ENCODE data around the gene WNT8A. TPM values are rescaled to one million over a fixed set of nuclear protein-coding genes. Genes with fewer than 3 reads are reported as not detected.
"Not testable (repeated sequence)": the region's sequence is repeated elsewhere in the genome, so short reads cannot be mapped to it uniquely, and the experiment has no call there.

Gene WNT8A, protein sequence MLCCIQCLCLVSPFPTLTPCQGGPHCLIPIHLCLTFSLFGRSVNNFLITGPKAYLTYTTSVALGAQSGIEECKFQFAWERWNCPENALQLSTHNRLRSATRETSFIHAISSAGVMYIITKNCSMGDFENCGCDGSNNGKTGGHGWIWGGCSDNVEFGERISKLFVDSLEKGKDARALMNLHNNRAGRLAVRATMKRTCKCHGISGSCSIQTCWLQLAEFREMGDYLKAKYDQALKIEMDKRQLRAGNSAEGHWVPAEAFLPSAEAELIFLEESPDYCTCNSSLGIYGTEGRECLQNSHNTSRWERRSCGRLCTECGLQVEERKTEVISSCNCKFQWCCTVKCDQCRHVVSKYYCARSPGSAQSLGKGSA
- under 1 TPM in 3 of 4 donors, not detected in 1; 0.14 to 0.29 (median 0.19) TPM for polyA plus RNA-seq (ENCODE audit: insufficient read length in 4 of 4)

DNA sequence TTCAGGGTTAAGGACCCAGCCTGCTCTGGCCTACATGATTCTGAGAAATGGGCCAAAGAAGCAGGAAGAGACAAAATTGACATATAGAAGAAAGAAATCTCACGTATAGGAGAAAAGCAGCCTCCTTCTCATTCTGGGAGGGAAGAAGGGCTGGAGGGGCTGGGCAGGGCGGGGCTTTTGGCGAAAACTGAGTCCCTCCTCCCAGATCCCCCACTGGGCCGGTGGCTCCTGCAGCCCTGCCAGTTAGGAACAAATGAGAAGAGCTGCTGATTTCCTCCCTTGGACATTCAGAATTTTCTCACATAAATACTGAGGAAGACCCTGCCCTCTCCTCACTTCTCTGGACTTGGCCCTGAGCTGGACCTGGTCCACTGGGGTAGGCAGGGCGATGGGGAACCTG lies at the start of gene WNT8A:
TSS of gene WNT8A (plus strand) at position 332 of the 400 bp plus-strand sequence. CDS start 95 bp downstream, outside the sequence.
- no peak for DNase-seq (ENCODE audit: low read depth in 4 of 4, low spot score in 3 of 4)

DNA sequence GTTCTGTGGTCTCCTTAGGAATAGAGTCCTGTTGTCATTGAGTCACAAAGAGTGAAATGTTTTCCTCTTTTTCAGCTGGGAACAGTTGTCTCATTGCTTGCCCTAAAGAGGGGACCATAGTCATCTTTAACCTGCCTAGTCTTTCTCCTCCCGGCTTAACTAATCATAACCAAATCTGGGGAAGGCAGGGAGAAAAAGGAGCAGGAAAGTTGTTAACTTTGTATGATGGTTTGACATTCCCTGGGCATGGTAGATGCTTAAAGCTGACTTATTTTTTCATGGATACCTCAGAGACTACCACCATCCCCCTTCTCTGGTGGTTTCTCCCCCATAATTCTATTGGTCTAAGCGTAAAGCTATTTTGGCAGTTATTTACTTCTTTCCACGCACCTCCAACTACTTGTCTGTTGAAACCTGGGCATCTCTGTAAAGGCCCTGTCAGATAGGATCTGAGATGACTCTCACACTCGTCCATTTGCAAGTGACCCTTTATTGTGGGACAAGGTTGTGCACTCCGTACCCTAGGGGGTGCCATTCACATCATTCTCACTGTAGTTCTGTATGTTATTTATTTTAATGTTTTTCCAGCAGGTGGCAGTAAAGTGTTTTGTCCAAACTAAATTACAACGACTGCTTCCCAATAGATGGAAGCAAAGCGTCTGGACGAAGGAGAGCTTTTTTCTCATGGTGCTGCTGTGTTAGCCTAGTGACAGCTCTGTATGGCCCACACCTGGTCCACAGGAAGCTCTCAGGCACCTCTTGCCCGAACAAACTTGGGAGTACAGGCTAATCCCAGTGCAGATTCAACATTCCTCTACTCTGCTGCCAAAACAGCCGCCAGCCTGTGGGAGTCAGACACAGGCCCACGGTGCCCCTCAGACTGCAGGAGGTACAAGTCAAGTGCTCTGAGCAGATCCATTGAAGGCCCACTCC lies 48.0 kb upstream of the WNT8A start:
- DNase-seq (ENCODE audit: low read depth in 4 of 4, low spot score in 3 of 4), result peak; percentile 61 to 71 (median 70)

DNA sequence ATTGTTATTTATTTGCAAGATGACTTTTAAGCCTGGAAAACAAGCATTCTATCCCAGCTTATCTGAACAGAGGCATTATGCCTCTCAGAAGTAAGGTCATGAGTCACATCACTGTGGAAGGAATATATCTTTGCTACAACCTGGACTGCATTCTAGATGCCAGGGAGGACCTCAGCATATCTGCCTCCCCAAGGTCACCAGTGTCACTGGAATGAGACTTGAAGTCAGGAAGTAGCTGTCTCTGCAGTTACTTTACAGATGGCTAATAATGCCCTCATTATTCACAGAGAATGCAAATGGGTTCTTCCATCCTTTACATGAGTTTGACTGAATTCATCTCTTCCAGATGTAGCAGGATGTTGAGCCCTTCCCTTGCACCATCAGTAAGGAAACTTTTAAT lies 46.6 kb upstream of the WNT8A start:
- DNase-seq (ENCODE audit: low read depth in 4 of 4, low spot score in 3 of 4), result no peak

DNA sequence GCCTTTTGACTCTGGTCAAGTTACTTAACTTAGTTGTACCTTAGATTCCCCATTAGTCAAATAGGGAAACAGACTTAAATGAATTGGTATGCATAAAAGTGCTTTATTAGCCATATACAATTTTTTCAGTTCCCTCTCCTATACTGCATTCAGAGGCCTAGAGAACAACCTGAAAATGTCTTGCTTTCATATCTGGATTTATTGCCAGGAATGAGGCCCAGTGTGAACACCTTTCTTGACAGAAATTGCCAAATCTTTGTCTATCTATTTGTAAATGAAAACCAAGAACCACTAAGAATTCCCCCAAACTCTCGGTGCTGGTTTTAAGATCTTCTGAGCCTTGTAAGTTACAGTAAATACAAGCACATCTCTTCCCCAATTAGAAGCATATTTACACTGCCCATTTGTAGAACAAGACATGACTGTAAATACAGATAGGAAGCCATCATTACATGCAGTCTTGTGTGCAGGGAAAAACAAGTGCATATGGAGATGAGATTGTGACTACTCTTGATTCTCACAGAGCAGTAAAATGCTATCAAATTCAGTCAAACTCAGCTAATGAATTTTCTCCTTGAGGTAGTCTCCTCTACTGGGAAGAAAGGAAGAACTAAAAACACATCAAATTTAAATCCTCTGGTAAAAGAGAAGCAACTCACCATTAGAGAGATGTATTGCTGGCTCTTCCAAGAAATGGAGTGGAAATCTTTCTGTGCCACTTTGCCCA lies 45.8 kb upstream of the WNT8A start:
- no peak for DNase-seq (ENCODE audit: low read depth in 4 of 4, low spot score in 3 of 4)

DNA sequence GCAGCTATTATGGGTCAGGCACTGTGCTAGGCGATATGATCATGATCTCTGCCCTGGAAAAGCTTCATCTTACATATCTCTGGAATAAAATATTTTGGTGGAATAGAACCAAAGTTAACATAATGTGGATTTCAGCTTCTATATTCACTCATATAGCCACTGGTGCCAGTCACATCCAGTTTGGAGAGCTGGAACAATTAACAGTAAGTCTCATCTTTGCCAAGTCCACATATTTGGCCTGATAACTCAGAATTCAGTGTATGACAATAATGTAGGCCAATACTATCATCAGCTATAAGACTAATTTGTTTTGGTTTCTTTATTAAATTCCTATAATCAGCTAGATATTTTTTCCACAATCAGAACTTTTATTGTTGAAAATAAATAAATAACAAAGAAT lies 45.0 kb upstream of the WNT8A start:
- no peak for DNase-seq (ENCODE audit: low read depth in 4 of 4, low spot score in 3 of 4)

DNA sequence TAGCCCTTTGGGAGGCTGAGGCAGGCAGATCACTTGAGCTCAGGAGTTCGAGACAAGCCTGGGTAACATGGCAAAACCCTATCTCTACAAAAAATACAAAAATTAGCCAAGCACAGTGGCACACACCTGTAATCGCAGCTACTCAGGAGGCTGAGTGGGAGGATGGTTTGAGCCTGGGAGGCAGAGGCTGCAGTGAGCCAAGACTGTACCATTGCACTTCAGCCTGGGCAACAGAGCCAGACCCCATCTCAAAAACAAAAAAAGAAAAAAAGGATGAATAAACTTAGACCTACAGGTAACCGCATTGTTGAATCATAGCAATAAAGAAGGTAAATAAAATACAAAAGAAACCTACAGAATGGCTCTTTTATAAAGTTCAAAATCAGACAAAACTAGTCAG lies 38.5 kb upstream of the WNT8A start:
- DNase-seq (ENCODE audit: low read depth in 4 of 4, low spot score in 3 of 4), result not testable (repeated sequence)

DNA sequence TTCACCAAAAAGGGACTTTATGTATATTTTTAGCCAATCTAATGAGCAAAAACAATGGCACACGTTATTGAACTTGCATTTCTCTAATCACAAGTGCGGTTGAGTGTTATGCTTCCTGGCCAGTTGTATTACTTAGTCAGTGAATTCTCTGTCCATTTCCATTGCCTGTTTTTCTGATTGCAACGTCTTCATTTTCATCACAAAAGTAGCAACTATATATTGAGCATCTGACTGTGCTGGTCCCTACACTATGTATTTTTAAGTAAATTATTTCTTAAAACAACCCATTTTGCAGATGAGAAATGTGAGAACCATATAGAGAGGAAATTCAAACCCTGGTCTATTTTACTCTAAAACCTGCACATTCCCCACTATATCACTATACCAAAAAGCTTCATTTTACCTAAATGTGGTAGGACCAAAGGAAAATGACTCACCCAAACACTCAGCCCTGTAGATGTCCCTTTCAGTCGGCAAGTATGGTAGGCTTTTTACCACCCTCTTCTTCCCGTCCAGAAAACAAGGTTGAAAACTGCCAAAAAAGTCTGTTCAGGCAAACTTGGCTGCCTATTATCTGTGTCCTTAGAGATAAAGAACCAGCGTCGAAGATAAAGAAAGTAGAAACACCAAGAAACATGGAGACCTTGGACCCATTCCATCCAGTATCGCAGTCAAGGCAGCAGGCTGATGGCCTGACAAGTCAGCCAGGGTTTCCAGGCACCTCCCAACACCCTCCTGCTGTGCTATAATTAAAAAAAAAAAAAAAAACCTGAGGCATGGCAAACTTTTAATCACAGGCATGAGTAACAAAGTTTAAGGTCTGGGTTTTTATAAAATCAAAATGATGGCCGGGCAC lies 32.2 kb upstream of the WNT8A start:
- DNase-seq (ENCODE audit: low read depth in 4 of 4, low spot score in 3 of 4), result no peak

DNA sequence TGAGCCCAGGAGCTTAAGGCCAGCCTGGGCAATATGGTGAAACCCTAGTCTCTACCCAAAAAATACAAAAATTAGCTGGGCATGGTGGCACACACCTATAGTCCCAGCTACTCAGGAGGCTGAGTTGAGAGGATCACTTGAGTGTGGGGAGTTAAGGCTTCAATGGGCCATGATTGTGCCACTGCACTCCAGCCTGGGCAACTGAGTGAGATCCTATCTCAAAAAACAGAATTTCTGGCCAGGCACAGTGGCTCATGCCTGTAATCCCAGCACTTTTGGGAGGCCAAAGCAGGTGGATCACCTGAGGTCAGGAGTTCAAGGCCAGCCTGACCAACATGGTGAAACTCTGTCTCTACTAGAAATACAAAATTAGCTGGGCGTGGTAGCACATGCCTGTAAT lies 31.1 kb upstream of the WNT8A start:
- DNase-seq (ENCODE audit: low read depth in 4 of 4, low spot score in 3 of 4), result not testable (repeated sequence)

DNA sequence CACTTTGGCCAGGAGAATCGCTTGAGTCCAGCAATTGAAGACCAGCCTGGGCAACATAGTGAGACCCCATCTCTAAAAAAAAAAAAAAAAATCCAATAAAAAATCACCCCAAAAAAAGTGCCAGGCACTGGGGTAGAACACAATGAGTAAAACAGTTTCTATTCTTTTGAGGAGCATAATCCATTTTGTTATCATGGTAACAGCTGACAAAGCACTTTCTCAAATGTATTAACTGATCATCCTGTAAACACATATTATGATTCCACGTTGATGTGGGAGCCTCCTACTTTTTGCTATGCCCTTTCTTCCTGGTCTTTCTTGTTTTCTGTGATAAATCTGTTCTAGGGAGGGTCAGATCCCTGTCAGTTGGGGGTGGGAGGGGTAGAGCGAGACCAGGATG lies 30.3 kb upstream of the WNT8A start:
- no peak for DNase-seq (ENCODE audit: low read depth in 4 of 4, low spot score in 3 of 4)

DNA sequence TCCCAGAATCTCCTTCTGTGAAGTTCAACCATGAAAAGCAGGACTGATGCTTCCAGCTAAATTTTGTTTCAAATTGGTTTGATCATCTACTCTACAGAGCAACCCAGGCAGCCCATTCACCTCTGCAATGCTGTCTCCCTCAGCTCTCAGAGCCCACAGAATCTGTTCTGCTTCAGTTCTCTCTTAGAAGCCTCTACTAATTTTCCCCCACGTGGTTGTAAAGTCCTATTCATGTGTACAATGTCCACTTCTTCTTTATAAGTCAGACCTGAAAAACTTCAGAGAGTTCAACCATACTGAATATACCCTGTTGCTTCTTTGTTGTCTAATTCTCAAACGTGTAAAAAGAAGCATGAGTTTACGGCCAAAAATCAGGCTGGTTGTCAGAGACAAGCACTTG lies 29.6 kb upstream of the WNT8A start:
- DNase-seq (ENCODE audit: low read depth in 4 of 4, low spot score in 3 of 4), result no peak

DNA sequence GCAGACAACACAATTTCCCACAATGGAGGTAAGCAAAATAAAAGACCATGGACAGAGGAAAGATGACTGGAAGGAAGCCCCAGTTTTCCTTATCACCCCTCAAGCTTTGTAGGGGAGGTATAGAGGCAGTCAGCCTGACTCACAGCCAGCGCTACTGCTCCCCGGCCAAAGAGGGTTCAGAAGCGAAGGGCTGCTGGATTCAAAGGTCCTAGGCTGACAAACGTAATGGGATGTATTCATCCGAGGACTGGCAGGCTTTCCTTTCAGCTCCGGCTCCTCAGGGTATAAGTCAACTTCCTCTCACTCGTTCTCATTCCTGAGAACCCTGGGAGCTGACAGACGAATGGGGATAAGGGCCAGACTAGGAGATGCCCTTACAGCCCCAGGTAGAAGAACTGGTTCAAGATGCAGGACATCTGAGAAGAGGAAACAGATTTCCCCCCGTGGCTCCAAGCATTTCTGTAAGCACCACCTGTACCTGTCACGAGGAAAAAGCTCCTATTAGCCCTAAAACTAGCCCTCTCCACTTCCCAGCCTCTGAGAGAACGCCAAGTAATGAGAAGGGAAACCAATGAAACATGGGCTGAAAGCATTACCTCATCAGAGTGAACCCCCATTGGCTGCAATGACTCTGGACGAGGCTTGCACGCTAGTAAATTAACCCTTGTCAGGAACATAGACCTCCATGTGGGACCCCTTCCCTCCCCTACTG lies 28.8 kb upstream of the WNT8A start:
- no peak for DNase-seq (ENCODE audit: low read depth in 4 of 4, low spot score in 3 of 4)

DNA sequence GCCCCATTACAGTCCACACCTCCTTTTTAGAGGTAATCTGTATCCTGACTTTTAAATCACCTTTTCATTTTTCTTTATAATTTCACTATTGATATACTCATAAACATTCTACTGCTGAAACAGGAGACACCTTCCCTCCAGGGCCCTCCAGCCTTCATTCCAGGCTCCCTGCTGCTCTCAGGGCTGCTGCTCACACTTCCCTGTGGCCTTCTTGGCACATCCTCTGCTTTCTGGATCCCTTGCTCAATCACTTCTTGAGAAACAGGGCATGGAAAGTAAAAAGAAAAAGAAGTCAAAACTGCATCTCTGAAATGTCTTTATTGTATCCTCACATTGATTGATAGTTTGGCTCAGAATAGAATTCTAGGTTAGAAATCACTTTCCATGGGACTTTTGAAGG lies 19.3 kb upstream of the WNT8A start:
- no peak for DNase-seq (ENCODE audit: low read depth in 4 of 4, low spot score in 3 of 4)

DNA sequence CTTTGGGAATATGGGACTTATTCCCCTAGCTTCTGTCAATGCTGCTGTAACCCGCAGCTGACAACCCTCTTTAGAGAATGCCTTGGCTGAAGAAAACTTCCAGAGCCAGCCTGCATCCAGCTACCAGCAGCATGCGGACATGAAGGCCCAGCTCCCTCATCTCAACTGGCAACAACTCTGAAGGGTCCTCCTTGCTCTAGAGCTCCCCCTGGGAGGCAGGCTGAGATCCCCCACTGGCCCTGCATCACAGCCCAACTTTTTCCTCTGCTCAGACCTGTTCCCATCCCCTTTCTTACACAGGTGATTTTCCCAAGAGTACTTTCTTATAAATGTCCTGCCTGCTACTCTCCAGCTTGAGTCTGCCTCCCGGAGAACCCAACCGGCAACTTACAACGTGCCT lies 18.7 kb upstream of the WNT8A start:
- no peak for DNase-seq (ENCODE audit: low read depth in 4 of 4, low spot score in 3 of 4)

DNA sequence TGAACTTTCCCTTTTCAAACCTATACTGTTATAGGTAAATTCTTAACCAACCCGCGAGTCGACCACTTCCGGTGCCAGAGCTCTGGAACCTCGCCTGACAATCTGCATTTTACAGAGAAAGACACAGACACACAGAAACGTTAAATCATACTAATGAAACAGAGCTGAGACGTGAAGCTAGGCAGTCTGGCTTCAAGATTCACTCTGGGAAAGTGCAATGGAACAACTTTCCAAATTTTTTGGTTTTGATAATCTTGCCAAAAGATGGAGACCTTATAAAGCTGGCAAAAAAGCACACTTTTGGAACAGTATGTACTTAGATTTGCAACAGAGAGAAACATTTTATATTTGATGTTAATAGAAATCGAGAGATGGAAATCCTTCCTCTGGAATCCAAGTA lies 15.9 kb upstream of the WNT8A start:
- no peak for DNase-seq (ENCODE audit: low read depth in 4 of 4, low spot score in 3 of 4)

DNA sequence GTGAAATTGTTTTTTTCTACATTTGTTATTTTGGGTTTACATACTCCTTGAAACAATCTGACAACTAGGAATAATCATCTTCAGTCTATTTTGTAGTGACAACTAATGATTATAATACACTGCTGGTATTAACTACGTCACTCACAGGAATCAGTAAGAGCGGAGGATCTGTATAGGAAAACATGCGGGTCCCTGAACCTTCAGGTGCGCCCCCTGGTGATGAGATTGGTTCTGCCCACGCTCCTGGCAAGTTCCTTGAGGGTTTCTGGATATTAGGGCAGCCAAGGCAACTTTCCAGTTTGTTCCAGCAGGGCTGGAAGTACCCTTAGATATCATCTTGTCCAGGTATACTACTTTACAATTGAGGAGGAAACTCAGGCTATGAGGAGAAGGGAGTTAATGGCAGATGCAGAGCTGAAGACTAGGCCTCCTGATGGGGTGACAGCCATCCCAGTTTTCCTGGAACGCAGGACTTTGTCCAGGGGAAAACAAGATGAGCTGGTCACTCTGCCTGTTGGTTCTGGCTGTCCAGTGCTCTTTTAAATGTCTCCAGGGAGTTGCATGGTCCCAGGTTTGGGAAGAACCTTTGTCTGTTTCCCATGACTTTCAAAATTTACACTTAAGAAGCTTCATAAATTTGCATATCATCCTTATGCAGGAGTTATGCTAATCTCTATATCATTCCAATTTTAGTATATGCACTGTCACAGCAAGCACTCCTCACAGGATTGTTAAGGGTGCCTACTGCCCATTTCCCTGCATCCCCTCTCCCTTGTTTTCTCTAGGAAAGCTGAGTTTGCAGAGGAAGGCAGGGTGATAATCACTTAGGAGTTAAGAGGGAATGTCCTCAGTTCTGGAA lies 14.9 kb upstream of the WNT8A start:
- DNase-seq (ENCODE audit: low read depth in 4 of 4, low spot score in 3 of 4), result peak in 1 of 4 donors; percentile 14

DNA sequence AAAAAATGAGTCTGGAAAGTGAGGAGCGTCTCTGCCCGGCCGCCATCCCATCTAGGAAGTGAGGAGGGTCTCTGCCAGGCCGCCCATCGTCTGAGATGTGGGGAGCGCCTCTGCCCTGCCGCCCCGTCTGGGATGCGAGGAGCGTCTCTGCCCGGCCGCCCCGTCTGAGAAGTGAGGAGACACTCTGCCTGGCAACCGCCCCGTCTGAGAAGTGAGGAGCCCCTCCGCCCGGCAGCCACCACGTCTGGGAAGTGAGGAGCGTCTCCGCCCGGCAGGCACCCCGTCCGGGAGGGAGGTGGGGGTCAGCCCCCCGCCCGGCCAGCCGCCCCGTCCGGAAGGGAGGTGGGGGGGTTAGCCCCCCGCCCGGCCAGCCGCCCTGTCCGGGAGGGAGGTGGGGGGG lies 13.8 kb upstream of the WNT8A start:
- not testable (repeated sequence) for DNase-seq (ENCODE audit: low read depth in 4 of 4, low spot score in 3 of 4)

DNA sequence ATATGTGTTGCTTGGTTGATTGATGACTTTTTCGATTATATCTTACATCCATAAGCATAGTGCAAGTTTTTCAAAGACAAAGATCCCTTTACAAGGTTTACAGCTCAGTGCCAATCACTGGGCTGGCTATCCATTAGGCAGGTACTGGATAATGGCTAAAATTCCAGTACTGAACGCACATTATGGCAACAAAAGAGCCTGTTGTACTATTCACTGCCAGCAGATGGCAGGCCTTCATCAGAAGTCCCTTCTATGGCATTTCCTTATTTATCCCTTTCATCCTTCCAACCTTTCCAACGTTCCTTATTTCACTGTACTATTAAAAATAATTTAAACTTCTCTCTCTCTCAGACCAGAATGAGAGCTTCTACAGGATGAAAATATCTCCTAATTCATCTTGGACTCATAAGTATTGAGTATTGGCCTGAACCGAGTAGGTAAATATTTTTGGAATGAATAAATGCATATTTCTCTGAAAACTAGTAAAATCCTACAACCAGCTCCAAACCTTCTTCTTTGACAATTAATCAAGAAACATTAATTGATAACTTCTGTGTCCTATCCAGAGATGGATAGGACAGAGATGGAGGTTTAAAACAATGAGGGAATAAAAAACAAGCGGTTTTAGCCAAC lies 6.7 kb upstream of the WNT8A start:
- peak in 3 of 4 donors; percentile 20 to 27 (median 24) for DNase-seq (ENCODE audit: low read depth in 4 of 4, low spot score in 3 of 4)

Data from left renal pelvis (tissue), 4 donors.